ENCODE results near the gene EFNB2.

Gene EFNB2

DNA sequence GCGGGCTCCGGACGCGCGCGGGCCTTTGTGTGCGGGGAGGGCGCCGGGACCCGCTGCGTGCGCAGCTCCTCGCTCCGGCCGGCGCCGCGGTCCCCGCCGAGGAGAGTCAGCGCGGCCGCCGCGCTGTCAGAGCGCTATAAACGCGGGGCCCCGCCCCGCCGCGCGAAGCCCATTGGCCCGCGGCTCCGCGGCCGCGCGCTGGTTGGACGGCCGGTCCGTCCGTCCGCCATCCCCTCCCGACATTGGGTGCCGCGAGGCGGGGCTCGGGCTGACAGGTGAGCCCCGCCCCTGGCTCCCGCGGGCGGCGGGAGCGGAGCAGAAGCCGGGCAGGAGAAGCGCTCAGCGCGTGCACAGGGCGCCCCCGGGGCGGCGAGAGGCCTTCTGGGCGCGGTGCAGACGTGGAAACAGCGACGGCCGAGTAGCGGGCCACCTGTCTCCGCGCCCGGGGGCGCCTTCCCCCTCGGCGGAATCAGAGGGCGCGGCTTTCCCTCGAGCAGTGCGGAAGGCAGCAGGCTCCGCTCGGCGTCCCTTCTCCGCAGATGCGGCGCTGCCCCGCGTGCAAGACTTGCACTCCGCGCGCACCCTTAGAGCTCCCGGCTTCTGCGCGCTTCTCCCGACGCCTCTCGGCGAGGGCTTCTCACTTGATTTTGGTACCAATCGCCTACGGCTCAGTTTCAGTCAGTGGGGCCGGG, at the start of gene EFNB2:
Gene EFNB2 (minus strand): TSS at position 111 of the 692 bp plus-strand sequence. CDS start 698 bp downstream, outside the sequence.
- peak; percentile 87 to 92 for DNase-seq

GRCh38 chr13:106581225-106581624, 45.8 kb upstream of the EFNB2 start:
- DNase-seq = no peak

DNA sequence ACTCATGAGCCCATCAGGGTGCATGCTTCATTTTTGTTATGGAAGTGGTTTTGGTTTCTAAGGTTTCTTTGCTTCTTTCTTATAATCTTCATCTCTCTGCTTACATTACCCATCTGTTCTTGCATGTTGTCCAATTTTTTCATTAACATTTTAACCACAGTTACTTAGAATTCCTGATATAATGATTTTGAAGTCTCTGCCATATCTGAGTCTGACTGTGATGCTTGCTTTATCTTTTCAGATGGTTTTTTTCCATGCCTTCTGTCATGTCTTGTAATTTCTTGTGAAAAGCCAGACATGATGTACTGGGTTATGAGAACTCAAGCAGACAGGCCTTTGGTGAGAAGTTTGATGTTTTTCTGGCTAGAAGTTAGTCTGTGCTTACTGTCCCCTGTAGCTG, 40.4 kb upstream of the EFNB2 start:
- no peak for DNase-seq

DNA sequence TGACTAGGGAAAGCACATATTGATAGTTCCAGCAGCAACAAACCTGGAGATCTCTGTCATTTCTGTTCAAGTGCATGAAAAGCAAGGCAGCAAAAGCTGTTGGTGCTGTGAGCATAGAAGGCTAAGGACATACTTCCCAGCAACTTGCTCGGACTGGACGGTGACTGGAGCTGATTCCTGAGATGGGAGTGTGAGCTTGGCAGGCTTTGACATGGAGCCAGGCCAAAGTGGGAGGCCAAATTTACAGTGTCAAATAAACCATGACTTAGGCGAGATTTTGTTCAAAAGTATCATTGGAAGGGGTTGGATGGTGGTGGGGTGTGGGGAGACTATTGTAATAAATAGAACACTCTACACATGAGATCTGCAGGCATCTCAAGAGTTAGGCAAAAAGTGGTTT, 38.4 kb upstream of the EFNB2 start:
- no peak for DNase-seq

GRCh38 chr13:106573284-106573846, 37.9 kb upstream of the EFNB2 start:
- DNase-seq = no peak

- peak; percentile 91 to 95 for DNase-seq
Measured at GRCh38 chr13:106570299-106570852, 34.9 kb upstream of the EFNB2 start.

DNA sequence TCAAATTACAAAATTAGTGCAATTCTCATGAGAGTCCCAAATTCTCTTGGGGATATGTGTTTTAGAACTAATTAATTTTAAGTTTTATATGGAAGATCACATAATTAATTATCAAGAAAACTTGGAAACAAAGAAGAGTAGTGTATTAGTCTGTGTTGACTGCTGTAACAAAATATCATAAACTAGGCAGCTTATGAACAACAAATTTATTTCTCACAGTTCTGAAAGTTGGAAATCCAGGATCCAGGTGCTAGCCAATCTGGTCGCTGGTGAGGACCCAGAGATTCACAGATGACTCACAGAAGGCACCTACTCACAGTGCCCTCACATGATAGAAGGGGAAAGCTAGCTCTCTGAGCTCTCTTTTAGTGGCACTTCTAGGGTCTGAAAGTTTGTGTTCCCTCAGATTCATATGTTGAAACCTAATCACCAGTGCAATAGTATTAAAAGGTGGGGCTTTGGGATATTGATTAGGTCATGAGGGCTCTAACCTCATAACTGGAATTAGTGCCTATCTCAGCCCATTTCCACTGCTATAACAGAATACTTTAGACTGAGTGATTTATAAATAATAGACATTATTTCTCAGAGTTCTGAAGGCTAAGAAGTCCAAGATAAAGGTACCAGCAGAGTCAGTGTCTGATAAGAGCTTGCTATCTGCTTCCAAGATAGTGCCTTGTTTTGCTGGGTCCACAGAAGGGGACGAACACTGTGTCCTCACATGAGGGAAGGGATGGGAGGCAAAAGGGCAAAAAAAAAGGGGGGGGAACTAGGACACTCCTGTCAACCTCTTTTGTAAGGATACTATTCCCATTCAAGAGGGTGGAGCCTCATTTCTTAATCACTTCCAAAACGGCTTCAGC, 34.0 kb upstream of the EFNB2 start:
- DNase-seq = no peak

GRCh38 chr13:106568299-106569003, 33.0 kb upstream of the EFNB2 start:
- DNase-seq = no peak

DNA sequence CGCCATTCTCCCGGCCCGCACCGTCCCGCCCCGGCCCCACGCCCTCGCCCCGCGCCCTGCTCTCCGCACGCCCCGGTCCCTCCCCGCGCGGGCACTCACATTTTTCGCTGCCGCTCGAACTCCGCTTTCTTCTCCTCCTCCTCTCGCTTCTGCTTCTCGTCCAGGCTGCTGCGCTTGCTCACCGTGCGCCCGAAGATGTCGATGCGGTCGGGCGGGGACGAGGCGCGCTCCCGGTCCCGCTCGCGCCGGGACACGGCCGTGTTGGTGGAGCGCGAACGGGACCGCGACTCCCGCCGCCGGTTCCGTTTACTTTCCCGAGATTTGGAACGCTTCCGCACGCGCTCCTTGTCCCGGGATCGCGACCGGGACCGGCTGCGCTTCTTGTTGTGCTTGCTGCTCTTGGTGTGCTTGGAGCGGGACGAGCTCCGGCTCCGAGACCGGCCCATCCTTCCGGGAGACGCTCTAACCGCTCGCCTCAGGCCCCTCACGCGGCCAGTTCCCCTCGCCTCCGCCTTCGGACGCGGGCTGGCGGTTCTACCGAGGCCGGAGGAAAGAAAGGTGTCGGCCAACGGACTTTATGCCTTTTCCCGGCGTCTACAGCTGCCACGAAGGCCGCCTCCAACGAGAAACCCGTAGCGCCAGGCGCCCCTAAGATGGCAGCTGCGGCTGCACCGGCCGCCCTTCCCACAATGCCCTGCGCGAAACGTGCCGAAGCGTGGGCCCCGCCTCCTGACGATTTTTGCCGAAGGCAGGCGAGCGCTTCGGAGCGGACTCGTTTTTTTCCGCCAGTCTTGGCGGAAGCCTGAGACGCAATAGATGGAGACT, 32.2 kb upstream of the EFNB2 start, which contains the start of gene ARGLU1:
Gene ARGLU1 (minus strand): TSS at position 664 of the 825 bp plus-strand sequence. CDS start 218 bp downstream, at position 446.
- peak; percentile 92 to 96 for DNase-seq

GRCh38 chr13:106566641-106567473, 31.4 kb upstream of the EFNB2 start:
- peak; percentile 25 to 48 for DNase-seq

DNA sequence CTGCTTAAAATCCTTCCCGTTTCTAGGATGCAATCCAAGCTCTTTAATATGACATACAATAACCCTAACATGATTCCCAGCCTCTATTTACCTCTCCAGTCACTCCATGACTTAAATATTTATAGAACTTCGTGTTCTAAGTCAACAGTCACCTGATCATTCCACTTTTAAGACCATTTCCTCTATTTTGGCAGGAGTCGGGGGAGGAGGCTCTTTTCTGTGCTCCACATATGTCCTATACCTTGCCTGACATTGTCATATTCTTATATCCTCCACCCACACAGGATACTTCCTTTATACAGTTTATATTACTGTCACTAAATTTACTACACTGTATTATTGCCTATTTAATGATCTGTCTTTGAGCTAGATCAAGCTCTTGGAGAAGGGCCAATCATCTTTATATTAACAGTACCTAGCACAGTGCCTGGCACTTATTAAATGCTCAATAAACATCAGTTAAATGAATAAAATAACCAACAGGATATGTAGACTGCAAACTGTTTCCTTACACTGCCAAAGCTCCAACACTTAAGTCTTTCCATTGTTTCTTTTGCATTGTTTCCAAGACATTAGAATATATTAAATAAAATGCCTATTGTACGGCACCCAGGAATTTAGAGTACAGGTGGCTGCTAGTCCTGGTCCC, 29.8 kb upstream of the EFNB2 start:
- DNase-seq = no peak

DNA sequence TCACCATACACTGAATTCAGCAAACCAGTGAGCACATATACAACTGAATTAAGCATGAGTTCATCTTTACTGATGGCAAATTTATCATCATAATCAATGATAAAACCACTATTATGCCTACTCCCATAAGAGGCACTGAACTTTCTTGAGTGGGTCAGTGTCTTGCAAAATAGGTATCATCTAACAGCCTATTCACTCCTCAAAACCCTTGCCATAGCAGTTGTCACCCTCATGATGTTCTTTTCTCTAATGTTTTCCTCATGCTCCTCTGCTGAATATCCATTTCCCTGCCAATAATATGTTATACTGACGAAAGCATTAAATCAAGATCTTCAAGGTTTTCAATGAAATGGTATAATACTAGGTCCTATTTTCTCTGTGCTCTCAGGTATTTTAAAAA, 26.8 kb upstream of the EFNB2 start:
- no peak for DNase-seq

GRCh38 chr13:106561551-106562170, 26.2 kb upstream of the EFNB2 start:
- peak in 1 of 2 donors; percentile 36 for DNase-seq

DNA sequence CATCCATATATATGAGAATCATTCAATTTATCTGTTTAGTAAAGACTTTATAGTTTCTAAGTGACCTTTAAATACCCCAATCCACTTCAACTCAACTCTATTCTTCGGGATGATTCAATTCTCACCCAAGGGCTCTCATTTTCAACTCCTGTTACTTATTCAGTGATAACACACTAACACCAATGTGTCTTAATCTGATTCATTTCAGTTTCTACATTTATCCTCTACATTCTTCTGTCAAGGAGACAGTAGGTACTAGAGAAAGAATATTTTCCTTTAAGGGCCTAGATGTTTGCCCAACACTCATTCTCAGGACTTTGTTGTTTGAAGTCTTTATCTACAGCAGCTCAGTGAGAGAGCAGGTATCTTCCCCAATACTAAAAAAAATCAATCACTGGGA, 25.4 kb upstream of the EFNB2 start:
- DNase-seq = no peak

GRCh38 chr13:106558527-106558926, 23.1 kb upstream of the EFNB2 start:
- DNase-seq = no peak

DNA sequence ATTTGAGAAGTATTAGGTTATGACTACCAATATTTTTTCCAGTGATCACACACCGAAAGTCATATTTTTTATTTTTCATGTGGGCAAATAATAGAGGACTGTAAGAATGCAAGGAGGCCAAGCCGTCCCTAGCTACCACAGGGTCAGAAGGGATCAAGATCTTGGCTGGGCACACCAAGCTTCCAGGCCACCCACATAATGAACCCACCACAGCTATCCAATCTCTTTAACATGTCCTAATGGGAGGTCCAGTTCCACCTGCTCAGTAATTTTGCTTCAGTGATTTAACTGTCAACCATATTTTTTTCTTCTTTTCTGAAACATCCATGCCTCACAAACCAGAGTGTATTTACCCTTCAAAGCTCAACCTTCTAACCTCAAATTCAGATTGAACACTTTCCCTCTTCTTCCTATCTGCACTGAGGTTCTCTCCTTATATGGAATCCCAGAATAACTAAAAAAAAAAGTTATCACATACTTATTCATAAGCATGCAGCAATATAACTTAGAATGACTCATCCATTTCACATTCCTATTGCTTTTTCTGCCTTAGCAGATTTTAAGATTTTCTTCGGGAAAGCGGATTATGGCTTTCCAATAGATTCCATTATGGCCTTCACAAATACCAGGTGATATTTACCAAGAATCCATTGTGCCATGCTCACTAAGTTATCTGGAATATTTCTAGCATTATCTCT, 20.3 kb upstream of the EFNB2 start:
- DNase-seq = no peak

- DNase-seq = no peak
Measured at GRCh38 chr13:106551751-106552150, 16.3 kb upstream of the EFNB2 start.

DNA sequence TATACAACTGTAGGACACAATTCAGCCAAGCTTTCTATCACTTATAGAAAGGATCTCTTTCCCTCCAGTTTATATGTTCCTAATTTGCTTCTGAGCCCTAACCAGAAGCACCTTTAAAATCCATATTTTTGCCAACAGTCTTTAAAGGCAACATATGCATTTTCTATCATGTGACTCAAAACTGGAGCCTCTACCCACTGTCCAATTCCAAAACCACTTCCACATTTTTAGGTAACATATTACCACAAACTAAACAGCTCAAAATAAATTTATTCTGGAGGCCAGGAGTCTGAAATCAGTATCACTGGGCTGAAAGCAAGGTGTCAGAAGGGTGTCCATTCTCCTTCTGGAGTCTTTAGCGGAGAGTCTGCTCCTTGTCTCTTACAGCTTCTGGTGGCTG, 15.9 kb upstream of the EFNB2 start:
- DNase-seq = no peak

- DNase-seq = no peak
Measured at GRCh38 chr13:106550570-106551135, 15.2 kb upstream of the EFNB2 start.
